OCI-LY3 (cell line): ENCODE results near the gene PRDM1.
A peak's percentile ranks its signal among the peaks of the same experiment; 100 is the strongest.

ENCODE experiments used
- H2AFZ ChIP-seq: fragments of 200-600, 300-600 bp; shearing (Covaris generic); 2 replicates; pipeline ENCODE4 v1.6.0; 2014; ENCODE audit warnings: antibody characterized with exemption, low read depth, low read length
- H3K27ac ChIP-seq: fragments of 200-600, 300-600 bp; sonication (generic); 2 replicates; pipeline ENCODE4 v1.5.1; 2014; ENCODE audit warnings: mild to moderate bottlenecking, low read length, moderate library complexity, mixed read lengths
- H3K27me3 ChIP-seq: fragments of 200-600, 300-600 bp; sonication (generic); 2 replicates; pipeline ENCODE4 v1.6.1; 2014; ENCODE audit warnings: low read depth, low read length, mixed read lengths
- H3K36me3 ChIP-seq: fragments of 200-600, 300-600 bp; sonication (generic); replicated peaks from 2 replicates; pipeline ENCODE3; 2014; ENCODE audit warnings: low read depth, low read length, mixed read lengths
- H3K4me1 ChIP-seq: fragments of 300-600, 200-600 bp; sonication (generic); 2 replicates; pipeline ENCODE4 v1.6.1; 2014; ENCODE audit warnings: low read length, mixed read lengths
- H3K4me2 ChIP-seq: fragments of 200-600, 300-600 bp; sonication (generic); 2 replicates; pipeline ENCODE4 v1.6.1; 2014; ENCODE audit warnings: low read length, mixed read lengths
- H3K4me3 ChIP-seq: fragments of 300-600, 200-600 bp; sonication (generic); 2 replicates; pipeline ENCODE4 v1.5.1; 2014; ENCODE audit warnings: antibody characterized with exemption, mild to moderate bottlenecking, low read length, moderate library complexity
- H3K79me2 ChIP-seq: fragments of 300-600, 200-600 bp; shearing (Covaris generic); 2 replicates; pipeline ENCODE4 v1.6.1; 2014; ENCODE audit warnings: mild to moderate bottlenecking, low read length, mixed read lengths
- H3K9ac ChIP-seq: fragments of 300-600, 200-600 bp; shearing (Covaris generic); 2 replicates; pipeline ENCODE4 v1.6.0; 2014; ENCODE audit warnings: mild to moderate bottlenecking, low read length, moderate library complexity
- H3K9me3 ChIP-seq: fragments of 200-600, 300-600 bp; shearing (Covaris generic); 2 replicates; pipeline ENCODE4 v1.6.1; 2014; ENCODE audit warnings: low read length, mixed read lengths; ENCODE audit not compliant: insufficient read depth
- H4K20me1 ChIP-seq: fragments of 200-600, 300-600 bp; sonication (generic); 2 replicates; pipeline ENCODE4 v1.6.1; 2016; ENCODE audit warnings: low read length, mixed read lengths; ENCODE audit not compliant: insufficient read depth
- EZH2phosphoT487 ChIP-seq: fragments of 200-600 bp; shearing (Covaris generic); IDR thresholded peaks from 2 replicates; pipeline ENCODE4 v1.6.1; 2018; ENCODE audit warnings: antibody characterized with exemption, mixed run types, low read depth
- TF ChIP-seq, protein P1 (sequence below): fragments of 200-600, 300-600 bp; sonication (generic); IDR thresholded peaks from 2 replicates; pipeline ENCODE4 v1.5.1; 2014; ENCODE audit warnings: antibody characterized with exemption, low read length, low read depth

Gene PRDM1

DNA sequence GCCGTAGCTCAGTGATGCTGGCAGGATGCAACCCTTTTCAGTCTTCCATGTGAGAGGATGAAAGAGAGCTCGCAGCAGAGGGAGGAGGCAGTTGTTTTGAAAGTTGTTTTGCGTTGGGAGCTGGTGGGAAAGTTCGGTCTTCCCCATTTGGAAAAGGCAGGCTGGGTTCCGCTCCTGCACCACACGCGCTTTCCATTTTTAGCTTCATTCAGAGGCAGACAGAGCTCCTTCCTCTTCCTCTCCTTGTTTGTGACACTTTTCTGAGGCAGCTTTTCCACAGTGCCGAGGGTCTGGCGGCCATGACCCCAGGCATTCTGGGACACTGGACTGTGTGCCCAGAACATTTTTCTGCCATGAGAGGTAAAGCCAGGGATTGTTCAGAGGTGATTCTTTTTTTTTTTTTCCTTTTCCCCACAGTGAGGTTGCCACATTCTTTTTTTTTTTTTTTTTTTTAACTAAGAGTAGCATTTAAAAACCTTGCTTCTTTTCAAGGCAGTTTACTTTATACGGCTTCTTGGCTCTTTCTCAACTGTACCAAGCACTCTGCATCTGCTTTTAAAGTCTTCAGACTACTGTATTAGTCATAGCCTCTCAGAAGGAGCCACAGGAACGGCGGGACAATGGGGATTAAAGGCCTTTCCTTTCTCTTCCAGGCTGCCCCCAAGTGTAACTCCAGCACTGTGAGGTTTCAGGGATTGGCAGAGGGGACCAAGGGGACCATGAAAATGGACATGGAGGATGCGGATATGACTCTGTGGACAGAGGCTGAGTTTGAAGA, 1.6 kb downstream of the PRDM1 start:
- Histone ChIP-seq H4K20me1 (no peaks in the 10 kb centered on the region), H3K4me1 (peaks cover 64% of the 10 kb centered on the region), H3K9me3 (no peaks in the 10 kb centered on the region), H3K9ac (peak overlapping the region; percentile 91), H3K36me3 (peaks cover 18% of the 10 kb centered on the region), H3K4me3 (peak overlapping the region; percentile 90), H2AFZ (no peak overlapping the region), H3K4me2 (peak overlapping the region; percentile 96), H3K27me3 (no peaks in the 10 kb centered on the region), H3K79me2 (peaks cover 41% of the 10 kb centered on the region), H3K27ac (peak overlapping the region; percentile 97)
- TF ChIP-seq EZH2phosphoT487, result no peak
- TF ChIP-seq, protein P1, sequence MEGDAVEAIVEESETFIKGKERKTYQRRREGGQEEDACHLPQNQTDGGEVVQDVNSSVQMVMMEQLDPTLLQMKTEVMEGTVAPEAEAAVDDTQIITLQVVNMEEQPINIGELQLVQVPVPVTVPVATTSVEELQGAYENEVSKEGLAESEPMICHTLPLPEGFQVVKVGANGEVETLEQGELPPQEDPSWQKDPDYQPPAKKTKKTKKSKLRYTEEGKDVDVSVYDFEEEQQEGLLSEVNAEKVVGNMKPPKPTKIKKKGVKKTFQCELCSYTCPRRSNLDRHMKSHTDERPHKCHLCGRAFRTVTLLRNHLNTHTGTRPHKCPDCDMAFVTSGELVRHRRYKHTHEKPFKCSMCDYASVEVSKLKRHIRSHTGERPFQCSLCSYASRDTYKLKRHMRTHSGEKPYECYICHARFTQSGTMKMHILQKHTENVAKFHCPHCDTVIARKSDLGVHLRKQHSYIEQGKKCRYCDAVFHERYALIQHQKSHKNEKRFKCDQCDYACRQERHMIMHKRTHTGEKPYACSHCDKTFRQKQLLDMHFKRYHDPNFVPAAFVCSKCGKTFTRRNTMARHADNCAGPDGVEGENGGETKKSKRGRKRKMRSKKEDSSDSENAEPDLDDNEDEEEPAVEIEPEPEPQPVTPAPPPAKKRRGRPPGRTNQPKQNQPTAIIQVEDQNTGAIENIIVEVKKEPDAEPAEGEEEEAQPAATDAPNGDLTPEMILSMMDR, result no peak

DNA sequence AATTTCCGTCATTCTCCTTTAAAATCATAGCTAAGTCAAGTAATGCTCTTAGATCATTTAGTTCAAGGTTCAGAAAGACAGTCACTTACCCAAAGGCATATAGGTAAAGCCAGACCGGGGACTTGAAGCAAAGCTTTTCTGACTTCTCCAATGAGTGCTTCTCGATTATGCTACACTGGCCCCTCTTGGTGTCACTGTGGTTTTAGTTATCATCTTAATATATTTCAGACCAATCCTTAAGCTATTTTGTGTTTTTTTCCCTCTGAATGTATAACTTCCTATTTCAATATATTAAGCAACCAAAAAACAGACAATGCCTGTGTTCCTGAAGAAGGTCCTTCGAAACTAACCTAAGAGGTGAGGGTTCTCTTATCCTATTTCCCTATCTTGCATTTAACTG, 3.9 kb downstream of the PRDM1 start:
- Histone ChIP-seq H2AFZ (no peak overlapping the region), H3K4me1 (peaks cover 66% of the 10 kb centered on the region), H4K20me1 (no peaks in the 10 kb centered on the region), H3K9ac (peak overlapping the region; percentile 91), H3K79me2 (peaks cover 37% of the 10 kb centered on the region), H3K4me3 (peak overlapping the region; percentile 90), H3K27me3 (no peaks in the 10 kb centered on the region), H3K9me3 (no peaks in the 10 kb centered on the region), H3K27ac (peak overlapping the region; percentile 97), H3K36me3 (peaks cover 18% of the 10 kb centered on the region), H3K4me2 (peak overlapping the region; percentile 96)
- TF ChIP-seq EZH2phosphoT487, result no peak
- TF ChIP-seq, protein P1, result peak; percentile 69

DNA sequence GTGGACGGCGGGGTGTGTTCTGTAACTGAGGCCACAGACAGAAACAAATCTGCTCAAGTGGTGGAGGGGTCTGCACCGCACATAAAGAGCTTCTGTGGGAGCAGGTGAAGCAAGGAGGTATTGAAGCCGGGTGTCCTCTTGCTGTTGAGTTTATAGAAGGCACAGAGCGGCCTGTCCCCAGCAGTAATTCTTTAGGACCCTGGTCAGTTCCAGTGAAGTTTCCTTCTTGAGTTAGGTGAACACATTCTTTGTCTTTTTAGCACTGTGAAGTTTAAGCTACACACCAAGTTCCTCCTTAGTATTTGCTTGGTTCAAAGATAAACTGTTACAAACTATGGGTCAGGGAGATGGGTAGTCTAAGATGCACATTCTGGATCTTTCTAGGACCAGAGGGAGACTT, 6.1 kb downstream of the PRDM1 start:
- H3K79me2 ChIP-seq, result peaks cover 16% of the 10 kb centered on the region
- H3K27ac ChIP-seq, result peak overlapping the region; percentile 97
- no peaks in the 10 kb centered on the region for H3K27me3 ChIP-seq
- no peaks in the 10 kb centered on the region for H4K20me1 ChIP-seq
- no peak overlapping the region for H2AFZ ChIP-seq
- peak overlapping the region; percentile 96 for H3K4me2 ChIP-seq
- peaks cover 13% of the 10 kb centered on the region for H3K36me3 ChIP-seq
- H3K4me3 ChIP-seq, result peak overlapping the region; percentile 90
- H3K9me3 ChIP-seq, result no peaks in the 10 kb centered on the region
- no peak for TF ChIP-seq EZH2phosphoT487
- TF ChIP-seq, protein P1, result no peak
- H3K9ac ChIP-seq, result peak overlapping the region; percentile 77
- peaks cover 79% of the 10 kb centered on the region for H3K4me1 ChIP-seq

DNA sequence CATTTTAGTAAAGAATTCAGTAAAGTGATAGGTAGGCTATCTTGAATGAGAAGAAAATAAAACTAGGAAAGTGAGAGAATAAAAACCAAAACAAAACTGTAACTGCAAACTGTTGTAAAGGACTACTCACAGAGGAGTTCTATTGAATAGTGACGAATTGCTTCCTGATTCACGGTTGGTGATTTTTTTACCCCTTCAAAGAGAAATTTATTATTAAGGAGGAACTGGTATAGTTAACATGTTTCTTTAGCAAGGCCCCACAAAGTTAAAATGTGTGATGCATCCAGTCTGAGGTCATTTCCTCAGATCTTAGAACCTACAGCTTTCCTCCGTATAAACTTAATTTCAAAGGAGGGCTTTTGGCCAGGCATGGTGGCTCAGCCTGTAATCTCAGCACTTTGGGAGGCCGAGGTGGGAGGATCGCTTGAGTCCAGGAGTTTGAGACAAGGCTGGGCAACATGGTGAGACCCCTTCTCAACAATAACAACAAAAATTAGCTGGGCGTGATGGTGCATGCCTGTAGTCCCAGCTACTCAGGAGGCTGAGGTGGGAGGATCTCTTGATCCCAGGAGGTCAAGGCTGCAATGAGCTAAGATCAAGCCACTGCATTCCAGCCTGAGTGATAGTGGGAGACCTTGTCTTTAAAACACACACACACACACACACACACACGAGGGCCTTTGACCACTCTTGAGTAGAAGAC, 8.3 kb downstream of the PRDM1 start:
- peaks cover 14% of the 10 kb centered on the region for H3K79me2 ChIP-seq

More for the DNA sequence above, 8.3 kb downstream of the PRDM1 start:
- no peaks in the 10 kb centered on the region for H4K20me1 ChIP-seq
- H2AFZ ChIP-seq, result no peak overlapping the region
- peaks cover 73% of the 10 kb centered on the region for H3K4me1 ChIP-seq
- H3K4me2 ChIP-seq, result peak overlapping the region; percentile 96
- no peaks in the 10 kb centered on the region for H3K27me3 ChIP-seq
- H3K4me3 ChIP-seq, result peak overlapping the region; percentile 48
- peak overlapping the region; percentile 97 for H3K27ac ChIP-seq
- H3K9me3 ChIP-seq, result no peaks in the 10 kb centered on the region
- peak overlapping the region; percentile 77 for H3K9ac ChIP-seq
- TF ChIP-seq, protein P1, result no peak
- TF ChIP-seq EZH2phosphoT487, result no peak
- no peaks in the 10 kb centered on the region for H3K36me3 ChIP-seq
